Activated CD8-positive, alpha-beta memory T cell treated with anti-CD3 and anti-CD28 coated beads, Interleukin-2, amount 50 U/mL, for 1 hour (primary cell): ENCODE results near the gene BPIFA2.
"Not testable (repeated sequence)": the region's sequence is repeated elsewhere in the genome, so short reads cannot be mapped to it uniquely, and the experiment has no call there.

ENCODE experiments used
- DNase-seq: peaks from one replicate; pipeline ENCODE4 v3.0.0-alpha.2; 2020; ENCODE audit errors: extremely low read depth

Gene BPIFA2

GRCh38 chr20:33167859-33168258, at the start of gene BPIFA2:
TSS of gene BPIFA2 (plus strand) at chr20:33168159. CDS start at chr20:33169146, 987 bp downstream.
- no peak for DNase-seq

- DNase-seq = no peak
Measured at GRCh38 chr20:33119725-33120720, 47.9 kb upstream of the BPIFA2 start.

GRCh38 chr20:33120934-33121333, 47.0 kb upstream of the BPIFA2 start:
- no peak for DNase-seq

- DNase-seq = not testable (repeated sequence)
Measured at GRCh38 chr20:33122297-33122696, 45.7 kb upstream of the BPIFA2 start.

- DNase-seq = no peak
Measured at GRCh38 chr20:33124261-33124660, 43.7 kb upstream of the BPIFA2 start.

- DNase-seq = no peak
Measured at GRCh38 chr20:33124994-33125393, 43.0 kb upstream of the BPIFA2 start.

- DNase-seq = no peak
Measured at GRCh38 chr20:33125983-33126382, 42.0 kb upstream of the BPIFA2 start.

- DNase-seq = no peak
Measured at GRCh38 chr20:33127422-33128097, 40.4 kb upstream of the BPIFA2 start.

- DNase-seq = no peak
Measured at GRCh38 chr20:33130568-33131061, 37.3 kb upstream of the BPIFA2 start.

- DNase-seq = no peak
Measured at GRCh38 chr20:33131949-33132473, 35.9 kb upstream of the BPIFA2 start.

- no peak for DNase-seq
Measured at GRCh38 chr20:33132513-33133372, 35.2 kb upstream of the BPIFA2 start.

GRCh38 chr20:33133373-33133941, 34.5 kb upstream of the BPIFA2 start:
- no peak for DNase-seq

- no peak for DNase-seq
Measured at GRCh38 chr20:33137195-33137594, 30.8 kb upstream of the BPIFA2 start.

GRCh38 chr20:33139467-33139866, 28.5 kb upstream of the BPIFA2 start:
- no peak for DNase-seq

- no peak for DNase-seq
Measured at GRCh38 chr20:33145521-33145920, 22.4 kb upstream of the BPIFA2 start.

- no peak for DNase-seq
Measured at GRCh38 chr20:33147299-33147698, 20.7 kb upstream of the BPIFA2 start.

- no peak for DNase-seq
Measured at GRCh38 chr20:33148040-33148439, 19.9 kb upstream of the BPIFA2 start.

GRCh38 chr20:33154252-33154651, 13.7 kb upstream of the BPIFA2 start:
- DNase-seq = no peak

- DNase-seq = no peak
Measured at GRCh38 chr20:33158637-33159385, 9.1 kb upstream of the BPIFA2 start.

GRCh38 chr20:33159713-33160112, 8.2 kb upstream of the BPIFA2 start:
- no peak for DNase-seq
